ENCODE data around the gene KIF26A.

KIF26A gene

DNA sequence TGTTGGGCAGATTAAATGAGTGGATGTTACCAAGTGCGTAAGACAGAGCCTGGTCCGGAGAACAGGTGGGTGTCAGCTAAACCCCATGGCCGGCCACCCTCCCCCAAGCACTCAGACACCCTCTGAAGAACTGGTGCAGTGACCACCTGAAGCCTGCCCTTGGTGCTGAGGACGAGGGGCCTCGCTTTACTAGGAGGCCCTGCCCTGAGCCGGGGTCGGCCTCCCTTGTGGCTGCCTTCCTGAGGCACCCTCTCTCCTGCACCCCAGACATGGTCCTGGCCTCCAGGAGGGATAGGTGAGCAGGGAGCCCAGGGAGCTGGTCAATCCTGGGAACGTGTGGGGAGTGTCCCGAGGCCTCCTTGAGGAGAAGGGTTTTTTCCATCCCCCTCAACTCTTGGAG lies 4.9 kb upstream of the KIF26A start:
- no peak for DNase-seq

DNA sequence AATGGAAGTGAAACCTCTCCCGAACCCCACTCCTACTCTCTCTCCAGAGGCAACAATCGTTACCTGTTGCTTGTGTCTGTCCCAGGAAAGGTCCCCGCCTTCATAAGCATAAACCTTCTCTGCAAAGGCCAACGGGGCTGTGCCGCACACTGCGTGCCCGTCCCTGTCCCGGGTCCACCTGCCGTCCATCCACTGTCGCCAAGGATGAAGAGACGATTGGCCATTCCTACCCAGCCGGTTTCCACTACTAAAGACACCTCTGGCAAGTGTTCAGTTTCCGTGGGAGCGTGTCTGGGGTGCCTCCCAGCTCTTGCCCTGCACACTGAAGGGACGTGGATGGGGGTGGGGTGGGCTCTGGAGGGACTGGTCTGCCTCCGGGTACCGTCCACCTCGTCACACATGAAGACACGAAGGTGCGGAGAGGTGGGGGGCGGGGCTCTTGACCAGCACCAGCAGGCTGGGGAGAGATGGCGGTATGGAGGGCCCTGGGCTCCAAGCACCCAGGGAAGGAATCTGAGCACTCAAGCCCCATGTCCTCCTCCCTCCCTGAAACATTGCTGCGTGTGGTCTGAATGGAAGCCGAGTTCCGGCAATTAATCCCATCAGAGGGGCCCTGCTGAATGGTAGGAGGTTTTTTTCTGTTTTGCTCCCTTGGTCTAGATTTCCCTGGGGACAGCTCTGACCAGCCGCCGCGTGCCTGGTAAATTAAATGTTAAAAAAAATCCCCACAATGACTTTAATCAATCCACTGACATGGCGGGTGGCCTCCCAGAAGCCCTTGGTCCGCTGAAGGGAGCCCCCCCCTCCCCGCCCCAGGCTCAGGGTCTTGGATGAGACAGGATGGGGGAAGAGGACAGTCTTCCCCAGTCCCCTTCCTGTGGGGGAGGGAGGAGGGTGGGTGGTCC lies 4.1 kb upstream of the KIF26A start:
- DNase-seq: no peak

DNA sequence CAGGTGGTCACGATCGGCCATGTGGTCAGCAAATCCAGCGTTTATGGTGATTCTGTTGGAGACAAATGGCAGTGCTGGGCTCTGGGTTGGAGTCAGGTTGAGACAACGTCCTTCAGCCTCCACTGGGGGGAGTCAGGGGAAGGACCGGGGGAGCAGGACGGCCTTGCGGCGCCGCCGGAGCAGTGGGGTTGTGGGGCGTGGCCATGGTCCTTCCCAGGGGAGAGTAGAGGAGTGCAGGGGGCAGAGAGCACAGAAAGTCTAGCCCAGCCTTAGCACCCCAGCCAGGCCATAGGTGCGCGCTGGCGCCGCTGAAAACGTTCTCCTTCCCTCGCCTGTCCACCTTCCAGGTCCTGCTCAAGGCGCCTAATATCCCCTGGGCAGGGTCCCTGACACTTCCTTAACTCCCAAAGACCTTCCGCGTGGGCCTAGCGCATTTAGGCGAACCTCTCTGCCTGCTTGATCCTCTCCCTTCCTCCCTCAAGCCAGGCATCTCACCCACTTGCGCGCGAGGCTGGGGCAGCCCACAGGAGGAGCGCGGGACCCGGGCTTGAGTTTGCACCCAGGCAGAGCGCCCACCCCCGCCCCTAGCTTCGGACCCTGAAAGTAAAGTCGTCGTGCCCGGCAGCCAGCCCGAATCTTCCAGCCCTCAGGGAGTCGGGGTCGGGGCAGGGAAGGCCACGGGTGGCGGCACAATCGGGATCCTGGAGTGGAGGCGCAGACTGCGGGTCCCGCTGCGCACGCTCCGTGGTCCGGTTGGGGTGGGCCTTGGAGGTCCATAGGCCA lies 3.1 kb upstream of the KIF26A start:
- peak; percentile 100 for DNase-seq

DNA sequence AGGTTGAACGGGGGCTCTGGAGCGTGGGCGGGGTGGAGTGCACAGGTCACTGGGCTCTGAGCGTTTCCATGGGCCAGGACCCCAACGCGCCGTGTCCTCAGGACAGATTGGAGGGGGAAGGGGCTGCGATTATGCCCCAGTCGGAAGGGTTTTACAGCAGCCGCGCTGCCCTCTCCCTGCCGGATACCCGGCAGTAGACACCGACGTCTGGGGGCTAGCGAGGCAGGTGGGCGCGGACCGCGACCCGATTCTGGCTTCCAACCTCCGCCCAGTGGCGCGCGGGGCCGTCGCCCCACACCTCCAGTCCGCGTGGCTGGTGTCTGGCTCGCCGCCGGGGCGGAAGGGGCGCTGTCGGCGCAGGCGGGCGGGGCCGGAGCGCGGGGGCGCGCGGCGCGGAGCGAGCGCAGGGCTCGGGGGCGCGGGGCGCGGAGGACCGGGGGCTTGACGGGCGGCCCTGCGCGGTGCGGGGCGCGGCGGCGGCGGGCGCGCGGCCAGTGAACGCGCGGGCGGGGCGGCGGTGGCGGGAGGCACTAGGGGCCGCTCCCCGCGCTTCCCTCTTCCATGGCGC lies 2.4 kb upstream of the KIF26A start:
- no peak for DNase-seq

DNA sequence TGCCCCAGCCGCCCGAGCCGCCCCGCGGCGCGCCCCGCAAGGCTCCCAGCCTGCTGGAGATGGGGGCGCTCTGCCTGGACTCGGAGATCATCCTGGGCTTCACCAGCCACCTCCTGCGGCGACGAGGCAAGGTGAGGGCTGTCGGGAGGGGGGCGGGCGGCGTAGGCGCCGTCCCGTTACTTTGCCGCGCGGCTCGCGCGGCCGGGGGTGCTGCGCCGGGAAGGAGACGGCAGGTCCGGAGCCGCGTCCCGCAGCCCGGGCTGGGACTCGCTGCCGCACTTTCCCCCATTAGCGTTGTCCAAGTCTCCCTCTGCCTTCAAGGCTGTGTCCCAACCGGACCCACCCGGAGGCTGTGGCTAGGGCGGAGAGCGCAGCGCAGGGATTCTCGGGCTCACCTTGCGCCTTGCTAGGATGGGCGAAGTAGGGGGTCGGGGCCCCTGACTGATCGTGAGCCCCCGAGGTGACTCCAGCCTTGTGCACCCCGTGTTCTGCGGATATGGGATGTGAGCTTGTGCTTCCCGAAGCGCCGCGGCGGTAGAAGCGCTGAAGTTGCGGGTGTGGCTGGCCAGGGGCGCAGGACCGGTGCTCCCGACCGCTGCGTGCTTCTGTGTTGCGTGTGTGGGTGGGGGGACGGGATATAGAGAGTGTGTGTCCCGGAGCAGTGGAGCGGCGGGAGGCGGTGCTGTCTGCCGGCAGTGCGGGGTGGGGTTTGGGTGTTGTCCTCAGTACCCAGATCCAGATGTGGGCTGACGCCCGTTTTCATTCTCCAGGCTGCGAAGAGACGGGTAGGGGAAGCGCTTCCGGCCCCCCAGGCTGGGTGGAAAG lies 1.7 kb upstream of the KIF26A start:
- DNase-seq: no peak

DNA sequence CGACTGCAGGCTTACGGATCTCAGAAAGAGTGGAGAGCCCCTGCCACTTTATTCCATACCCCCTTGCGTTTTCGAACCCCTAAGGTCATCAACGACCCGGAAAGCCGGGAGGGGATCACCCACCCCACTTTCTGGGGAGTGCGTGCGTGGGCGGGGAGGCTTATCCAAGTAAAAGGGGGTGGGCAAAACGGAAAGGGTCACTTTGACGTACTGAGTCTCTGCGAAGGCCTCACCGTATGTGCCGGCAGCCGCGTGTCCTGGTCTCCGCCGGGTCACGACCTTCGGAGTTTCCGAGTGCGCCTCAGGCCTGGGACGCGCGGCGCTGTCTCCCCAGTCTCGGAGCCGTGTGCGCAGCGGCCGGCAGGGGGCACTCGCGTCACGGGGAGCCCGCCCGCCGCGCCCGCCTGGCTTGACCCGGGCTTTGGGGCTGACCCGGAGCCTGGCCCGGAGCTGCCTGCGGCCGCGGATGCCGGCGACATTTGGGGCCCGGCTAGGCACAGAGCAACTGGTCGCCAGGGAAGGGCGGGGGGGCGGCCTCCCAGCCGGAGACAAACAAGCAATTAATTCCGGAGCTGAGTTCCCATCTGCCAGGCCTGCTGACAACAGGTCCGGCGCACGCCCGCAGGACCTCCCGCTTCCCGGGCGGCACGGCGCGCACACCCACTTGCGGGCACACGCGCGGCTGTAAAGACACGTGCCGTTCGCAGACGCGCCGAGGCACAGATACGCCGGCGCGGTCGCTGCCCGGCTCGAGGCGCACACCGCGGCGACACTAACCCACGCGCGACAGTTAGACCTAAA lies 890 bp upstream of the KIF26A start:
- peak; percentile 99 for DNase-seq

DNA sequence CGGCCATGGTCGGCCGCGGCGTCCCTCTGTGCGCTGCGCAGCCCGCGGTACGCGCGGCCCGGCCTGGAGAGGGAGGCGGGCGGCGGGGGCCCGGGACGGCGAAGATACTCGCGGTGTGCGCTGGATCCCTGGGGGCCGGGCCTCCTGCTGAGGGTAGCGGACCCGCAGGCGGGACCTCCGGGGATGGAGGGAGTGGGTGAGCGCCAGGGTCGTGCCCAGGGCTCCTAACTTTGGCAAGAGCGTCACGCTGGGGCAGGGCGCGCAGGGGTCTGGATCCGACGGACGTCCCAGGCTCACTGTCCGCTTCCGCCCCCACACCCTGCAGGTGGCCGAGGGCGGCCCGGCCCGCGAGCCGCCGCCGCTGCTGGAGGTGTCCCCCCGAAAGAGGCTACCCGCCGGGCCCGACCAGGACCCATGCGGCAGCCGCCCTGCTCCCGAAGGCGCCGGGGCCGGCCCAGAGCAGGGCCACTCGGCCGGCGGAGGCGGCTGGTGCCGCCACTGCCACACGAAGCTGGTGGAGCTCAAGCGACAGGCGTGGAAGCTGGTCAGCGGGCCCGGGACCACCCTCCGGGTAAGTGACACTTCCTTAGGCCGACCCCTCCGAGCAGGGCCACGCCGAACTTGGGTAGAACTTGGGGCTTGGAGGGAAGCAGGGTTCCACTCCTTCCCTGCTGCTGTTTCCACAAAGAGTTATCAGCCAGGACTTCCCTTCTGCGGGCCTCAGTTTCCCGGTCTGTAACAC lies 502 bp downstream of the KIF26A start:
- no peak for DNase-seq

DNA sequence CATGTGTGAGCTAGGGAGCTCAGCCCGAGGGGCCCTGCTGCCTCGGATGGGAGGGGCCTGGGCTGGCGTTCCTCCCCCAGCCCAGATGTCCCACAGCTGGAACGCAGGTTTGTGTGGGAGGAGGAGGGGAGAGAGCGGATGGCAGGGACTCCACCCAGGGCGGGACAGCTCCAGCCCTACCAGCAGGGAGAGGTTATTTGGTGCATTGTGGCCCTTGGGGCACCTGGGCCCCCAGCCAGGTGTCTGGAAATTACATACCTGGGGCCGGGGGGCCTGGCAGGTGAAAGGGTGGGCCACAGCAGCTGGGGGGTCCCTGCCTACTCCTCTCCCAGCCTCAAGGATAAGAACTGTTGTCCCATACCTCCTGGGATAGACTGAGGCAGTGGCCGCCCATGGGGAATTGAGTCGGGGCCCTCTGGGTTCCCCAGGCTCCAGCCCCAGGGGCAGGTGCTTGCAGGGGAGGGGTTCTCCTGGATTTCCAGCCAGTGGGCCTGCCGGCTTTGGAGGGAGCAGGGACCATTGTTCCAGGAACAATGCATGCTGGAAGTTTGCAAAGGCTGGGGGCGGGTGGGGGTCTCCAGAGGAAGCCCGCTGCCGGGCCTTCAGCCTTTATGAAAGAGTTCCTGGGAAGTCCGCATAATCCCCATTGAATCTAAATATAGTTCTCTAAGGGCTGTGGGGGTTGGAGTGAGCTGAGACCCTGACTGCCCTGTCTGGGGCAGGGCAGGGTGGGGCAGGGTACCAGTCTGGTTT lies 1.2 kb downstream of the KIF26A start:
- DNase-seq: no peak

DNA sequence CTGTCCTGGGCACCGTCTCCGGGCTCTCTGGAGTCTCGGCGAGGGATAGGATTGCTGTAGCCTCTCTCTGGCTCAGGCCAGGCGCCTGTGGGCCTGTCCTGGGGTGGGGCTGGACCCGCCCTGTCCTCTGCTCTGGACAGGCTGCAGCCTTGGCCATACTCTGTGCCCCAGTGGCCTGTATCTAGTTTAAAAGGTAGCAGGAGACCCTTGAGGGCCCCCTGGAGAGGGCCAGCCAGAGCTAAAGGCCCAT lies 1.8 kb downstream of the KIF26A start:
- DNase-seq: no peak

DNA sequence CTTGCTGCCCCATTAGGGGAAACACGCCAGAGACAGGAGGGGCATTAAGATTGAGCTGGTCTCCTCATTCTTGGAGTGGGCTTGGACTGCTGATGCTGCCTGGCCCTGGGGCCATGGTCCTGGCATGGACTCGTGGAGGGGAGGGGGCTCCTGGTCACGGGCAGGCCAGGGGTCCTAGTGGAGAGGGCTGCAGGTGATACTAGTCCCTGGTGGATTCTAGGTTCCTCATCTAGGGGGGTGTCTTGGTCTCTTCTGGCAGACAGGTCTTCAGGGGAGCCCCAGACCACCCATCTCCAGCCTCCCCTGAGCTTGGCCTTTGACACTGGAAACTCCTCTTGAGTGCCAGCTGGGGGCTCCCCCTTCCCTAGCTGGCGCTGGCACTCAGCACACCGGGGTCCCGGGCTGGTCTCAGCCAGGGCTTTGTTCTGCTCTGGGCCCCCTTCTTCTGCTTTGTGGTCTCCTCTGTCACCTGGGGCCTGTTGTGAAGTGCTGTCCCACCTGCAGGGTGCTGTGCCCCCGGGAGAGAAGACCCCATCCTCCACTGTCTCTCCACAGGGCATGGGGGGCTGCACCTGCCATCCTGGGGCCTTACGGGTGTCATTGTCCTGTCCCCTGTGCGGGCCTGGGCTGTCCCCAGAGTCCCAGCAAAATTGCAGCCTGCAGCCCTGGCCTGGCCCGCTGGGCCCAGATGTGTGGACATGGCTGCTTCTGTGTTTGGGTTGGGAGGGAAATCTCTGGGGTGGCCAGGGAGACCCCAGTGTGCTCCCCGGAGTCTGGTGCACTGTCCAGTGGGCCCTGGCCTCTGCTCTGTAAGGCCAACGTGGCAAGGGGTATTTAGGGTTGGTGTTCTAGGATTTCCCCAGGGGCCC lies 2.3 kb downstream of the KIF26A start:
- no peak for DNase-seq

DNA sequence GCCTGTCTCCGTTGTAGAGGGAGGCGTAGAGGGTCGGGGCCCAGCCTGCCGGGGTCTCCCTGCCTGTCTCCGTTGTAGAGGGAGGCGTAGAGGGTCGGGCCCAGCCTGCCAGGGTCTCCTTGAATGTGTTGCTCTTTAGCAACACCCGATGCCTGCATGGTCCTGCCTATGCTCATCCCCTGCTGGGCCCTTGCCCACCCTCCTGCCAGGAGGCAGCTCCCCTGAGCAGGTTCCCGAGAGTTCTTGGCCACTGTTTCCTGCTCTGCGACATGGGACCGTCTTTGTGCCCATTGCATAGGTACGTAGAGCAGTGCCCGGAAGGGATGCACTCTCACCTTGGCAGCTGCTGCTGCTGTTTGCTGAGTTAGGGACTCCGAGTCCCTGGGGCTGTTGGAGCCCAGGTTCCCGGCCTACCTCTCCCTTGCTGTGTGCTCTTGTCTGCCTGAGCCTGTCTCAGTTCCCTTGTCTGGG lies 3.3 kb downstream of the KIF26A start:
- no peak for DNase-seq

DNA sequence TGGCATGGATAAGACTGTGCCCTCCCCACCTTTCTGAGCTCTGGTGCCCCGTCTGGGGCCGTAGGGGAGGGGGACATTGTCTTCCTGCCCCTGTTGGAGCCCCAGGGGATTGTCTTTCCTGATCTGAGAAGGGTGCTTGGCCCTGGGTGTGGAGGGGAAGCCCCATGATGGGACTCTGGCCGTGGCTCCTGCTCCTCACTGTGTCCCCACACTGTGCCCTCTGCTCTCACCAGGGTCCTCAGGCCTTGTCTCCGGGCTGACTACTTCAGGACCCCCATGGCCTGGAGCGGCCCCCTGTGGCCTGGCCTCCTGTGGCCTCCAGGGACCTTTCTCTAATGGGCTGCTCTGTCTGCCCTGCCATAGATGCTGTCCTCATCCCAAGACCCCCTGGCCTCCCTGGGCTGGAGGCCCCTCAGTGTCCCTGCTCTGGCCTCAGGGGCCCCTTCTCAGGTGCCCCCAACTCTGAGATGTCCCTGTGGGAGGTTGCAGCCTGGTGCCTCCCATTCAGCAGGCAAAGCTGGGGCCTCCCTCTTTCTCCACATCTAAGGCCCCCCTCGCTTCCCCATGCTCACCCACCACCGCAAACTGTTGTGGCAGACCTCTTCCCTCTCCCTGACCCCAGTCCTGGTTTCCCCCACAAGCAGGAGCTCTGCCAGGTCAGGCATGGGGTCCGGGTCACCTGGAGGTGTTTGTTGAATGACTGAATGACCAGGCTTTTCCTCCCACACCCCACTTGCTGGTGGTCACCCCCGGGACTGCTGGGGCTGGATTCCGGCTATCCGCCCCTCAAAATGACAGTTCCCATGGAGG lies 4.0 kb downstream of the KIF26A start:
- DNase-seq: no peak

DNA sequence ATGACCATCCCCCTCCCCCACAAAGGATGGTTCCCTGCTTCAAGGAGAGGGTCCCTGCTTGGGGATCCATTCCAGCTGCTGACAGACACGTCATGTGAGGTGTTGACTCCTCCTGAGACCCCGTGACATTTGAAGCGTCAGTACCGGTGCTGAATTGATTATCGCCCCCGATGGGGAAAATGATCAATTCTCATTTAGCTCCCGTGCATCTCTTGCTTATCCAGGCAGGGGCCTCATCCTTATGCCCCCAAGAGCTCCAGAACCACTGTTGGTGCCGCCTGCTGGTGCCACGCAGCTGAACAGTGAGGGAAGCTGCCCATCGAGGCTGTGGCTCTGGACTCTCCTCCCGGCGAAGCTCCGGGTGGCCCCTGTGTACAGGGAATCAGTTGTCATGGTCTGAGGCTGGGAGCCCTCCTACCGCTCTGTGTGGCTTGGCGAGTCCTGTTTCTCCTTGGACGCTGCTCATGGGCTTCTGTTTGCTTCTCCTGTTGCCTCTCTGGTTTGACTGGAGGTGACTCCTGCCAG lies 4.6 kb downstream of the KIF26A start:
- DNase-seq: no peak

DNA sequence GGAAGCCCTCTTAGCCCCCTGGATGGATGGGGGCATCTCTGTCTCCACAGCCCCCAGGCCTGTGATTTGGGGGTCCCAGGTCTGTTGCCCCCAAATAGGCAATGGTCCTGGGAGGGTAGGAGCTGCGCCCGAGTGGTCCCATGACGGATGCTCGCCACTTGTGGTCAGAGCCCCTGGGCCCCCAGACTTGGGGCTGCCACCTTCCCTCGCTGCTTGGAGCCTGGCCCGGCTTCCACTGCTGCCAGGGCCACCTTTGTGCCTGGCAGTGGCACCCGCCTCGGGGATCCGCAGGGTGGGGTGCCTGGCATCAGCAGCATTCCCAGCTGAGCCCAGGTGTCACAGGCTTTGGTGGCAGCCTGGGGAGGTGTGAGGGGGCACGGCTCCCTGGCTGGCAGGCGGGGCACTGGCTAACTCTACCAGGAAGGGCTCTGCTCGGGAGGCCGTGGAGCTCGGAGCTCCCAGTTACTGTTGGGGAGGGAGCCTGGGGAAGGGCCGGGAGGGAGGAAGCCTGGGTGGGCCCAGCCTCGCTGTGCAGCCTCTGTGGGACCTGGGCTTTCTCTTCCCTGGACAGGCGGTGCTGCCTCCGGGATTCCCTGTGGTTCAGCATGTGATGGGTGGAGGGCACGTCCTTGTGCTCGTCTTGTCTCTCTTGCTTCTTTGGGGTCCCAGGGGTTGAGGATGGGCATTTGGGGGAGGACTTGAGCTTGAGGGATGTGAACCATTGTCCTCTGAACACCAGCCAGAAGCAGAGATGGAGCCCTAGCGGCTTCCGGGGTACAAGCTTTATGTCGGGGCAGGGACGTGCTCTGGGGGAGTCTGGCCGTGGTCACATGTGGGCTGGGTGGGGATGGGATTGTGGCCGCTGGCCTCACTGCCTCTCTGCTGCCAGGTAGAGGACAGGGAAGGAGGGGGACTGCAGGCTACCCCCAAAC lies 5.4 kb downstream of the KIF26A start:
- DNase-seq: no peak

DNA sequence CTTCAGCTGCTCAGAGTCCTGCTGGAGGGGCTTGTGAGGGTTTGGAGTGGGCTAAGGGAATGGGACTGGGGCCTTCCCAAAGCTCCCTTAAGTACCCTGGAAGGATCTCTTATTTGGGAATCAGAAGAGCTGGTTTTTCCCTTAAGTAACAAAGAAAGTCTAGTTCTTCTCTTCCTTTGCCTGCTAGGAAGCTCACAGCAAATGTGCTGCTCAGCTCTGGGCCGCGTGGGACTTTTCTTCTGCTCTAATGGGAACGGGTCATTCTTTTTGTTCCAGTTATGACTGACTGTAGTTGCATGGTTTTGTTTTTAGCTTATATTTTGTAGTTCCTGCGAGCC lies 6.0 kb downstream of the KIF26A start:
- DNase-seq: no peak

DNA sequence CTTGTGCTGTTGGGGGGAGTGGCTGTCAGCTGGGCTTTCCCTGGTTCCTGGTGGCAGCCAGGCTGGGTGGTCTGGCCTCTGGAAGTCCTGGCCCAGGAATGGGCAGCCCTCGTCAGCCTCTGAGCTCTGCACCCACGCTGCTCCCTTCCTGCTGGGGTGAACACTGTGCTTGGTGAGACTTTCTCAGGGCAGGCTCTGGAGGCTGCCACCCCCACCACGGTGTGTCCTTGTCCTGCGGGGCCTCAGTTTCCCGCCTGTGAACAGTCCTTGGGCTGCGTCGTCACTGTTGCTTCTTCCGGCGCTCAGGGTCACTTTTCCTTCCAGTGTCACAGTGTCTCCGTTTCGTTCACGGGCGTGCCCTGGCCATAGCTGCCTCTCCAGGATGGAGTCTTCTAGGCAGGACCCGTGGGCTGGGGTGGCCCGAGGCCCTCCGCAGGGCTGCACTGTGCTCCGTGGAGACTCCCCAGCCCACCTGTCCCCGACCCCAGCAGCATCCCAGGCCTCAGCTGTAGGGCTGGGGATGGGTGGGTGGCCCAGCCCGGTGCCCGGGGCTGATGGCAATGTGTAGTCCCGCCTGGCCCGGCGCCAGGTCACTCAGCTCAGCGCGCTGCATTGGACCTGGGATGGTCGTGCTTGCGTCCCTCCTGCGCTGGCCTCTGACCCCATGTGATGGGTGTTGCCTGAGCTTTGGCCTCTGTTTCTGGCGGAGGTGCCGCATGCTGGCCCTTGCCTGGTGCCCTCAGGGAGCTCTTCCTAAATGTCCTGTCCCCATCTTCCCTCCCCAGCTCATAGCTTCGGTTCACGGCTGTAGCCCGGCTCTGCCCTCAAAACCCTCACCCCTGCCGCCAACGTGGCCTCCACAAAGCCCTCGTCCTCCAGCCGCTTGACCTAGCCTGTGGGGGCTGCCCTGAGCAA lies 6.8 kb downstream of the KIF26A start:
- no peak for DNase-seq

Measured in 8988T (cell line).